Lower leg skin (tissue), 3 donors: ENCODE data around the gene PYDC2.

Experiments used
- POLR2A ChIP-seq, 2 donors: fragments of 450-650 bp; IDR thresholded peaks; one replicate each; pipeline ENCODE4 v1.6.1; 2016 to 2017; ENCODE audit warnings: antibody characterized with exemption in 2 of 2, mild to moderate bottlenecking in 1 of 2, moderate library complexity in 1 of 2
- TF ChIP-seq, protein P1 (sequence below), 3 donors: fragments of 450-650 bp; IDR thresholded peaks; one replicate each; pipeline ENCODE4 v1.5.1; 2016; ENCODE audit warnings: antibody characterized with exemption in 3 of 3, mild to moderate bottlenecking in 3 of 3, moderate library complexity in 2 of 3

GRCh38 chr3:191412759-191413158, 48.2 kb upstream of the PYDC2 start:
- TF ChIP-seq, protein P1, sequence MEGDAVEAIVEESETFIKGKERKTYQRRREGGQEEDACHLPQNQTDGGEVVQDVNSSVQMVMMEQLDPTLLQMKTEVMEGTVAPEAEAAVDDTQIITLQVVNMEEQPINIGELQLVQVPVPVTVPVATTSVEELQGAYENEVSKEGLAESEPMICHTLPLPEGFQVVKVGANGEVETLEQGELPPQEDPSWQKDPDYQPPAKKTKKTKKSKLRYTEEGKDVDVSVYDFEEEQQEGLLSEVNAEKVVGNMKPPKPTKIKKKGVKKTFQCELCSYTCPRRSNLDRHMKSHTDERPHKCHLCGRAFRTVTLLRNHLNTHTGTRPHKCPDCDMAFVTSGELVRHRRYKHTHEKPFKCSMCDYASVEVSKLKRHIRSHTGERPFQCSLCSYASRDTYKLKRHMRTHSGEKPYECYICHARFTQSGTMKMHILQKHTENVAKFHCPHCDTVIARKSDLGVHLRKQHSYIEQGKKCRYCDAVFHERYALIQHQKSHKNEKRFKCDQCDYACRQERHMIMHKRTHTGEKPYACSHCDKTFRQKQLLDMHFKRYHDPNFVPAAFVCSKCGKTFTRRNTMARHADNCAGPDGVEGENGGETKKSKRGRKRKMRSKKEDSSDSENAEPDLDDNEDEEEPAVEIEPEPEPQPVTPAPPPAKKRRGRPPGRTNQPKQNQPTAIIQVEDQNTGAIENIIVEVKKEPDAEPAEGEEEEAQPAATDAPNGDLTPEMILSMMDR (IDR thresholded peaks at IDR 0.05) = no peak
- TF ChIP-seq POLR2A (IDR thresholded peaks at IDR 0.05) = no peak
